ENCODE measurements around the gene CDC42BPG. TPM values are rescaled to one million over a fixed set of nuclear protein-coding genes. Genes with fewer than 3 reads are reported as not detected.
A peak's percentile ranks its signal among the peaks of the same experiment; 100 is the strongest.

The CDC42BPG gene
- total and polyA plus RNA-seq, 9 of the 15 experiments (the other 6 are each of a cell fraction or from before 2014, with no cell fraction given) = 0.04 to 8.8 (median 2.1) TPM

DNA sequence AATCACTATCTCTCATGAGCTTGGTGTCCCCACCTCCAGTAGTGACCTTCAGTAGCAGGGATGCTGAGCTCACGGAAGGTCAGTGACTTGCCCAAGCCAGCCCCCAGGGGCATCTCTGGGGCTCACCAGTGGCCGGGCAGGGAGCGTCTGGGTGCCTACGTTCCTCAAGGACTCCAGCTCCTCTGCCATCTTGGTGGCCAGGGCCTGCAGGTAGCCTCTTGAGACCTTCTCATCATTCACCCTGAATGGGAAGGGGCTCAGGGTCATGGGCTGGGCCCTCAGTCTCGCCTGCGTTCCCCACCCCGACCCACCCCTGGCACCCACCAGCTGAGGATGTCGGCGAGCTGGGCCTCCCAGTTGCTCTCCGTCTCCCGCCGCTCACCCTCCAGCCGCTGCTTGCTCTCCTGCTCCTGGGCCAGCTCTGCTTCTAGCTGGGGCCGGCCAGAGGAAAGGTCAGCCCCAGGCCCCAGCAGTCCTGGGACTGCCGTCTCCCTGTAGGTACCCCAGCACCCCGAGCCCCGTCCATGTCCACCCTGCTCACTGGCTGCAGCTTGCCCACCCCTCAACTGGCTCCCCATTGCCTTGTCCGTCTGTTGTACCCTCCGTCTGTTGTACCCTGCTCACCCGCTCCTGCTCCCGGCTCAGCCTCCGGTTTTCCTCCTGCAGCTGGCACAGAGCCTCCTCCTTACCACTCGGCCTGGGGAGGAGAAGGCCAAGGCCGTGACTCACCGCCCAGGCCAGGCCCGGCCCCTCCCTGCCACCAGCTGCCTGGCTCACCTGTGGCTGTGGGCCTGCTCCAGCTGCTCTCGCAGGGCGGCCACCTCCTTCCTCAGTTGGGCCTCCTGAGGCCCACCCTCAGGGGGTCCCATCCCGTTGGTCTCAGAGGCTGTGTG, 9.5 kb downstream of the CDC42BPG start:
- in situ Hi-C loops (cut with MboI) (no loop called here), intact Hi-C loops (cut with micrococcal nuclease) (no loop called here)
- DNase-seq (ENCODE audit: extremely low read depth in 1 of 4, low spot score in 3 of 4) = no peak
- Histone ChIP-seq H3K27ac (ENCODE audit: extremely low read depth, low read depth, low read length) (no peak overlapping the region), H3K9me1 (ENCODE audit: control insufficient read depth, insufficient read depth, low read length) (no peaks in the 10 kb centered on the region), H2AFZ (ENCODE audit: low read depth, low read length) (no peak overlapping the region), H3K27me3 (ENCODE audit: control insufficient read depth in 2 of 2, insufficient read depth in 2 of 2, low read length in 2 of 2) (no peaks in the 10 kb centered on the region), H3K36me3 (ENCODE audit: control insufficient read depth, insufficient read depth, low read length) (peaks cover 67% of the 10 kb centered on the region; the same call in 2 of the 3 replicates), H4K20me1 (replicated peaks; ENCODE audit: control insufficient read depth, insufficient read depth, low read length) (no peaks in the 10 kb centered on the region), H3K79me2 (ENCODE audit: control insufficient read depth, insufficient read depth, low read length) (no peaks in the 10 kb centered on the region), H3K9ac (ENCODE audit: insufficient read depth in 1 of 2, low read depth in 2 of 2, low read length in 2 of 2) (peak overlapping the region in 1 of 2 experiments; percentile 52; a peak in 2 of 4 replicates), H3K4me2 (ENCODE audit: insufficient read depth, low read length) (no peak overlapping the region), H3K4me1 (replicated peaks in 1 of 2; ENCODE audit: control insufficient read depth in 2 of 2, insufficient read depth in 2 of 2, low read length in 2 of 2) (peaks cover 0 to 37% of the 10 kb centered on the region in 2 experiments; a peak in 1 of 5 replicates), H3K4me3 (no peak overlapping the region), H3K9me3 (replicated peaks; ENCODE audit: control insufficient read depth, insufficient read depth, low read depth, low read length) (no peaks in the 10 kb centered on the region)
- no peak for FAIRE-seq
- ChIA-PET CTCF (ENCODE audit: low intra/inter-chr PET ratio) (no interaction called here), POLR2A (interaction anchor here (1.0 to 1.3 kb wide), 4 partner anchors 9 to 155 kb away, joined by 3 to 4 read pairs (median 4); partner anchors contain the start of gene CDC42BPG)
- no peak for ATAC-seq
- WGBS (ENCODE audit: insufficient coverage, low coverage, missing lambda C conversion rate) = 82% methylated on average over 14 of the region's 29 CpGs
- no peak for TF ChIP-seq EP400 (IDR thresholded peaks at IDR 0.05)
- no peak for TF ChIP-seq EHMT2 (IDR thresholded peaks at IDR 0.05)
- TF ChIP-seq RBM14 (IDR thresholded peaks at IDR 0.05; ENCODE audit: borderline replicate concordance, insufficient read depth, low read depth, low read length) = no peak
- no peak for TF ChIP-seq POLR3G (IDR thresholded peaks at IDR 0.05; ENCODE audit: extremely low read depth, insufficient read length, insufficient replicate concordance)
- BruUV-seq (replicated peaks) = no TSS peak

All from K562 (cell line).